Activated CD4-positive, alpha-beta T cell treated with anti-CD3 and anti-CD28 coated beads for 36 hours (primary cell): Measurements from ENCODE around the gene GALNT16. TPM values are rescaled to one million over a fixed set of nuclear protein-coding genes. Genes with fewer than 3 reads are reported as not detected.

Experiments used
- ATAC-seq: fragments of 200-7000 bp; cut with Tn5 transposase; one replicate; pipeline ENCODE4 v1.10.0; 2021; ENCODE audit warnings: mild to moderate bottlenecking, moderate library complexity
- CTCF ChIA-PET: fragments of 350-600 bp; sonication (Branson Sonifier 250); formaldehyde crosslinking; loops from one replicate; lab custom pipeline; 2021; ENCODE audit warnings: antibody characterized with exemption; lab: Charles Lee
- POLR2A ChIA-PET: fragments of 350-600 bp; sonication (Branson Sonifier 250); formaldehyde crosslinking; loops from one replicate; lab custom pipeline; 2021; ENCODE audit warnings: antibody characterized with exemption, inconsistent platforms; lab: Charles Lee
- DNase-seq: peaks from one replicate; pipeline ENCODE4 v3.0.0-alpha.2; 2020
- H3K27ac Mint-ChIP-seq: one replicate; pipeline ENCODE4 v1.8.0; 2021; ENCODE audit warnings: mixed read lengths
- H3K27me3 Mint-ChIP-seq: one replicate; pipeline ENCODE4 v1.8.0; 2021; ENCODE audit warnings: mixed read lengths
- H3K36me3 Mint-ChIP-seq: one replicate; pipeline ENCODE4 v1.8.0; 2021; ENCODE audit warnings: low read depth, mixed read lengths
- H3K4me1 Mint-ChIP-seq: one replicate; pipeline ENCODE4 v1.8.0; 2021; ENCODE audit warnings: mixed read lengths
- H3K4me3 Mint-ChIP-seq: one replicate; pipeline ENCODE4 v1.8.0; 2021; ENCODE audit warnings: mild to moderate bottlenecking, moderate library complexity, mixed read lengths
- H3K9me3 Mint-ChIP-seq: one replicate; pipeline ENCODE4 v1.8.0; 2021; ENCODE audit warnings: low read depth, mixed read lengths
- intact Hi-C, 2 experiments: fragments of 100-400 bp; cut with DNase I in 1 of 2; cut with micrococcal nuclease in 1 of 2; formaldehyde crosslinking; loops; one replicate each; pipeline versions ENCODE4 v1.14.2 to v1.15.1; 2022 to 2024; cut with DNase I, micrococcal nuclease
- total RNA-seq, 2 experiments: library from RNA; stranded (reverse); gene quantifications; one replicate each; pipeline ENCODE4 v1.2.3, GENCODE V29; 2021

Gene GALNT16
- total RNA-seq, 2 experiments from 2014 or later, result 0.14 TPM; not detected in 1

DNA sequence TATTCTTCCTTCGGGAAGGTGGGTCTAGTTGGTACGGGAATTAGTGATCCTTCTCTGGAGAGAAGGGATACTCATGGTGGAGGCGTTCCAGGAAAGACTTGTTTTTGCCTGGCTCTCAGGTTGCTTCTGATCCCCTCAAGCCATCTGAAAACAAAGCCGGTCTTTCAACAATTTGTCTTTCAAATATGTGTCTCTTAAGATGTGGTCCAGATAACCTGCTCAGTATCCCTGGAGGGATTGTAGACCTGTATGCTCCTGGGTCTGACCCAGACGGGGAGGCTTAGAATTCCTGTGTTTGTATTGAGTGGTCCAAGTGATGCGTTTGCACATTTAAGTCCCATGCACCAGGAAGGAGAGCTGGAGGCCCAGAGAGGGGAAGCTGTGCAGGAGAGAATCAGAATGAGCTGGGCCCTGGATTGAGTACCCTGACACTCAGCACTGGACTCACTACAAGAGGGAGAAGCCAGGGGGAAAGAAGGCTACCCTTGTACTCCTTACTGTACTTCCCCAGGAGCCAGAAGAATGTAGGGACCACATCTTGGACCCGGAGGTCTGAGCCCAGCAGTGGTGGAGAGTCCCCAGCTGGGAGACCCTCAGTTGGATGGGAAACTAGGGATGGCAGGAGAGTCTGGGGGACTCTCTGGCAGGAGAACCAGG, 97.7 kb downstream of the GALNT16 start:
- Mint-ChIP-seq H3K9me3 (no peaks in the 10 kb centered on the region), H3K4me3 (no peak overlapping the region), H3K4me1 (peaks cover 36% of the 10 kb centered on the region), H3K27me3 (peaks cover 3% of the 10 kb centered on the region), H3K36me3 (no peaks in the 10 kb centered on the region), H3K27ac (no peak overlapping the region)
- DNase-seq (no peak), ATAC-seq (no peak)
- intact Hi-C loops, result loop anchor here in 1 of 2 experiments (1.0 kb wide), 1 partner anchor 41 kb away; the partner anchor contains the start of genes ERH and SLC39A9
- ChIA-PET POLR2A (interaction anchor here (0.5 to 1.2 kb wide), 3 partner anchors 22 to 35 kb away, joined by 3 to 4 read pairs (median 4); no protein-coding TSS in a partner anchor), CTCF (interaction anchor here (0.8 to 2.8 kb wide), 6 partner anchors 12 to 215 kb away, joined by 3 to 7 read pairs (median 3); no protein-coding TSS in a partner anchor)

DNA sequence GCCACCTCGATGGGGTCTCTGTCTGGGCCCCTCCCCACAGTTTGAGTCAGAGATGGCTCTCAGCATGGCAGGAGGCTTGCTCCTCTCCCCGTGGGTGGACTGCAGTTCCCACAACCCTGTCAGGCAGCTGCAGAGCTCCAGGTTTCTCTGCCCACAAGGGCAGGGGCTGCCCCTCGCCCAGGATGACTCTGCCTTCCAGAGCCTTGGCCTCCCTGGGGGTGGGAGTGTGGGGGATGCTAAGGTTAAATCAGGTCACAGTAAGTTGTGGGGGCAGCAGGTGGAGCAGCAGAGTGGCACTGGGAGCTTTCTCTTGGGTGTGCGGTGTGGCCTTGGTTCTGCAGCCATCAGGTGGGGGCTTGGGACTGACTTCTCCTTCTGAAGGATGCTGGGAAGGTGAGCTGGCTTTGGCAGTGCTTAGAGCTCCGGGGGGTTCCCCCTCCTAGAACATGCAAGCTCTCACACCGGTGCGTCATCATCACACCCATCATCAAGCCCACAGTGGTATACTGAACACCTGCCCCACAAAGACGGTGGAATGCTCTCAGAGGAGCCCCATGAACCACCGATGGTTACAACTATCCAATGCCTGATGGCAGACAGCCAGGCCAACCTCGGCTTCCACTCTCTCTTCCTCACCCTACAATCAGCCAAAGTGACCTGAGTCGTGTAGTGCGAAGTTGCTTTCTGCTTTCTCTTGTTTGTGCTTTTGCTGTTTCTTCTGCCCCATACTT, 98.4 kb downstream of the GALNT16 start:
- CTCF ChIA-PET, result interaction anchor here (1.0 to 2.8 kb wide), 4 partner anchors 39 to 215 kb away, joined by 3 to 7 read pairs (median 4); no protein-coding TSS in a partner anchor
- Mint-ChIP-seq H3K4me3 (no peak overlapping the region), H3K9me3 (no peaks in the 10 kb centered on the region), H3K36me3 (no peaks in the 10 kb centered on the region), H3K27ac (peak overlapping the region; percentile 63), H3K27me3 (peaks cover 3% of the 10 kb centered on the region), H3K4me1 (peaks cover 36% of the 10 kb centered on the region)
- POLR2A ChIA-PET, result interaction anchor here (0.9 to 1.5 kb wide), 3 partner anchors 22 to 39 kb away, joined by 3 to 9 read pairs (median 4); partner anchors contain the start of genes ERH and SLC39A9
- intact Hi-C loops, result loop anchor here in 1 of 2 experiments (1.0 kb wide), 1 partner anchor 40 kb away; the partner anchor contains the start of genes ERH and SLC39A9
- ATAC-seq (peak; percentile 91), DNase-seq (peak; percentile 81)

DNA sequence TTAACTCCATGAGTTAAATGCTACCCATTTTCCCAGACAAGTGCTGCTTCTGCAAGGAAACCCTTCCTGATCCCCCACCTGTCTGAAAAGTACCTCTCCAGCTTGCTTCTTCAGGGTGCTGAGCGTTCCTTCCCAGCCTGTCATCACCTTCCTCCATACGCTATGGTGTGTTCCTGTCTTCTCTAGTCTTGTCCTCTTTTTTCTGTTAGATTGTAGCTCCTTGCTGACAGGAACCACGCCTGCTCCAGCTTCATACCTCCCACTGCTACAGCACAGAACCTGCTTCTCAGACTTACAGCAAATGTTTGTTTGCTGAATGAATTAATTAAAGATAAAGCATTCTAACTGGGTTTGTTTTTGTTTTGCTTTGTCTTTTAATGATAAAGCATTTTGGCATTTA, 99.0 kb downstream of the GALNT16 start:
- intact Hi-C loops, result loop anchor here in 1 of 2 experiments (1.0 kb wide), 1 partner anchor 39 kb away; the partner anchor contains the start of genes ERH and SLC39A9
- H3K9me3 Mint-ChIP-seq, result no peaks in the 10 kb centered on the region
- H3K4me1 Mint-ChIP-seq, result peaks cover 36% of the 10 kb centered on the region
- H3K4me3 Mint-ChIP-seq, result no peak overlapping the region
- no peaks in the 10 kb centered on the region for H3K36me3 Mint-ChIP-seq
- ChIA-PET POLR2A (interaction anchor here (1.2 to 1.5 kb wide), 2 partner anchors 26 to 39 kb away, joined by 4 to 9 read pairs; partner anchors contain the start of genes ERH and SLC39A9), CTCF (interaction anchor here (1.0 to 2.8 kb wide), 4 partner anchors 38 to 216 kb away, joined by 3 to 7 read pairs (median 4); no protein-coding TSS in a partner anchor)
- no peak for ATAC-seq
- peak overlapping the region; percentile 63 for H3K27ac Mint-ChIP-seq
- peaks cover 3% of the 10 kb centered on the region for H3K27me3 Mint-ChIP-seq
- DNase-seq, result no peak

DNA sequence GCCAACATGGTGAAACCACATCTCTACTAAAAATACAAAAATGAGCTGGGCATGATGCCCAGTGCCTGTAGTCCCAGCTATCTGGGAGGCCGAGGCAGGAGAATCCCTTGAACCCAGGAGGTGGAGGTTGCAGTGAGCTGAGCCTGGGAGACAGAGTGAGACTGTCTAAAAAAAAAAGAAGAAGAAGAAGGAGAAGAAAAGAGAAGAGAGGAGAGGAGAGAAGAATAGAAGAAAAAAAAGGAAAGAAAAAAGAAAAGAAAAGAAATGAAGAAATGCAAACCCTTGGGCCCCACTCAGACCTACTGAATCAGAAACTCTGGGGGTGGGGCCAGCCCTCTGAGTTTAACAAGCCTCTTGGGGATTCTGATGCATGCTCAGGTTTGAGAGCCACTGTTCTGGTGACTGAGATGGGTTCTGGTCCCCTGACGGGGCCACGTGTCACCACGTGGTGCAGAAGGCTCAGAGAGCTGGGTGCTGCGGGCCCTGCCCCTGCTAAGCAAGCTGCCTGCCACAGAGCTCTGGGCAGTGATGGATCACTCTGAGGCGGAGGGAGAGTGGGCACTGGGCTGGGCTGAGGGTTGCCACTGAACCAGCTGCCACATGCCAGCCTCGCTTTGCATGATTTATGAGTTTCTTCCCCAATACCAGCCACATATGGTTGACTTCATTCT, 100.6 kb downstream of the GALNT16 start:
- Mint-ChIP-seq H3K27ac (no peak overlapping the region), H3K4me1 (peaks cover 22% of the 10 kb centered on the region), H3K36me3 (no peaks in the 10 kb centered on the region), H3K27me3 (peaks cover 3% of the 10 kb centered on the region), H3K9me3 (no peaks in the 10 kb centered on the region), H3K4me3 (no peak overlapping the region)
- peak; percentile 33 for ATAC-seq
- peak; percentile 60 for DNase-seq
- CTCF ChIA-PET, result interaction anchor here (0.6 to 1.2 kb wide), 3 partner anchors 34 to 244 kb away, joined by 3 to 4 read pairs (median 3); no protein-coding TSS in a partner anchor
- POLR2A ChIA-PET, result interaction anchor here (0.6 to 1.1 kb wide), 4 partner anchors 19 to 1158 kb away, joined by 3 to 6 read pairs (median 4); partner anchors contain the start of genes ERH and SLC39A9
- intact Hi-C loops, result no loop called here

DNA sequence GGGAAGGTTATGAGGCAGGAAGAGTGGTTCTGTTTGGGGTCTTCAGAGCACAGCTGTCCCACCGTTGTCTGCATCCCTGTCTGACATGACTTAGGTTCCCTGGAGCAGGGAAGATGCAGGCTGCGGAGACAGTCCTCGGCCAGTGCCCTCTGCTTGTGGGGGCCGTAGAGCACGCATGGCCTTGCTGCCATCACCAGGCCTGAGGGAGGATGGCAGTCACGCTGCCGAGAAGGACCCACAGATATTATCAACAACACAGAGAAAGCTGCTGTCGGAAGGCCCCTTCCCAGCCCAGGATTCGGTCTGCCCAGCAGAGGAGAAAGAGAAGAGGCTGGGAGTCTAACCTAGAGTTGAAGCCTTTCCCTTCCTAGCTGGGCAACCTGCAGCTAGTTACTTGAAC, 103.1 kb downstream of the GALNT16 start:
- CTCF ChIA-PET, result no interaction called here
- Mint-ChIP-seq H3K27me3 (peaks cover 3% of the 10 kb centered on the region), H3K9me3 (no peaks in the 10 kb centered on the region), H3K4me1 (peaks cover 17% of the 10 kb centered on the region), H3K4me3 (no peak overlapping the region), H3K27ac (no peak overlapping the region), H3K36me3 (no peaks in the 10 kb centered on the region)
- intact Hi-C loops, result no loop called here
- POLR2A ChIA-PET, result no interaction called here
- DNase-seq, result no peak
- no peak for ATAC-seq

DNA sequence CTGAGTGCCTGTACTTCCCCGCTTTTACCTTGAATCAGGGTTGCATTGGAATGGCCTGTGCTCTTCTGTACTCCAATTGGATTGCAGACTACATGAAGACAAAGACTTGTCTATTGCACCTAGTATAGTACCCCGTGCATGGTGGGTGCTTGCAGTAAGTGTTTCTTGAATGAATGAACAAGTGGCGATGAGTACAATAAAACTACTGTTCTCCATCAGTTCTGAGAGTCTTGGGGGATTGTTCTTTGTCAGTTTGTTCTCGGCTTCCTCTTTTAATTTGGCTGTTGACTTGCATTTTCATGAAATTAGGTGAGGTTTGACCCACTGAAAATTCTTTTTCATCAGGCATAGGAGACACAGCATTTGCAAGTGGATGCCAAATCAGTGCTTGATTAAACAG, 104.0 kb downstream of the GALNT16 start:
- intact Hi-C loops, result no loop called here
- Mint-ChIP-seq H3K27ac (no peak overlapping the region), H3K9me3 (no peaks in the 10 kb centered on the region), H3K36me3 (no peaks in the 10 kb centered on the region), H3K4me1 (peaks cover 8% of the 10 kb centered on the region), H3K27me3 (peaks cover 1% of the 10 kb centered on the region), H3K4me3 (no peak overlapping the region)
- ChIA-PET POLR2A (no interaction called here), CTCF (no interaction called here)
- no peak for DNase-seq
- no peak for ATAC-seq

DNA sequence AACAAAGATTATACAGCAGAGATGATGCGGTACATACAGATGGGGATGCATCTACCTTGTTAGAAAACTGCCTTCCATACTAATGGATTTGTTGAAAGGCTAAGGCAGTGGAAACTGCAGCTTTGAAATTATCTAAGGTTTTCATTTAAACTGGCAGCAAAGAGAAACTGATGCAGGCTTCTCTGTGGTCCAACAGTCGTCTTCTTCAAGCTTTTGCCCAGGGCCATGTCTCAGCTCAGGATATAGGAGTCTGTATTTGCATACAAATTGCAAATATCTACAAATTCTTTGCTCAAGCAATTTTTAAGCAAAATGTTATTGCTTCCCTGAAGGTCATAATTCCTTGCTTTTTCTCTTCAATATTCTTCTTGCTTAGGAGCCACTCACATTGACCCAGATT, 104.4 kb downstream of the GALNT16 start:
- Mint-ChIP-seq H3K9me3 (no peaks in the 10 kb centered on the region), H3K4me1 (peaks cover 4% of the 10 kb centered on the region), H3K27ac (no peak overlapping the region), H3K36me3 (no peaks in the 10 kb centered on the region), H3K27me3 (no peaks in the 10 kb centered on the region), H3K4me3 (no peak overlapping the region)
- ATAC-seq (no peak), DNase-seq (no peak)
- intact Hi-C loops, result no loop called here
- ChIA-PET CTCF (no interaction called here), POLR2A (no interaction called here)

DNA sequence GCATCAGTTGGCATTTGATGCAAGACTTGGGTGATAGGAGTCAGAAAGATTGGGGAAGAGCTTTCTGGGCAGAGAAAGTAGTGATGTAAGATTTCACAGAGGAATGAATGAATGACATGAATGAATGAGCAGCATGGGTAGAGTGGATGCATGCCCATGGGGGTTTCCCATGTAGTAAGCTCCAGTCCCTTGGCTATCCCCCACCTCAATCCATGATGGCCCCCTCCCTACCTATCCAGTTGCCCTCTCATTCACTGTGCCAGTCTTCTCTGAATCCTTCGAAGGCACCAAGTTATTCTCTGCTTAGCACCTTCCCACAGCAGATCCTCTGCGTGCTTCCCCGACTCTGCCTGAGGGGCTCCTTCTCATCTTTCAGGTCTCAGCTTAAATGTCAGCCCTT, 106.1 kb downstream of the GALNT16 start:
- ChIA-PET CTCF (interaction anchor here (0.6 to 1.0 kb wide), 2 partner anchors 16 to 206 kb away, joined by 3 to 5 read pairs; no protein-coding TSS in a partner anchor), POLR2A (no interaction called here)
- Mint-ChIP-seq H3K36me3 (no peaks in the 10 kb centered on the region), H3K27ac (no peak overlapping the region), H3K4me1 (no peaks in the 10 kb centered on the region), H3K9me3 (no peaks in the 10 kb centered on the region), H3K27me3 (no peaks in the 10 kb centered on the region), H3K4me3 (no peak overlapping the region)
- ATAC-seq, result no peak
- DNase-seq, result no peak
- intact Hi-C loops, result no loop called here

DNA sequence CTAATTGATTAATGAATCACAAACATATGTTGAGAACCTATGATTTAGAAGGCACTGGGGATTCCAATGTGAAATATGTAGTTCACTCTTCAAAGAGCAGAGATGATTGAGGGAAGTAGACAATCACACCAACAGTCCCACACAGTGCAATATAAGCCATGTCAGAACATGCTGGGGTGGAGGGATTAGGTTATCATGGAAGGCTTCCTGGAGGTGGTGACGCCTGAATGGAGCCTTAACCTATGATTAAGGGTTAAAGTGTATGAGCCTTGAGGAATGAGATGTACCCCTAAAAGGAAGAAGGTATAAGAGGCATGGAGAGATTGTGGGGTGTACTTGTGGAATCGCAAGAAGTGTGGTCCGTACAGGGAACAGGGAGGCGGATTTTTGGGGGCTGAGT, 106.8 kb downstream of the GALNT16 start:
- Mint-ChIP-seq H3K27ac (no peak overlapping the region), H3K4me1 (no peaks in the 10 kb centered on the region), H3K9me3 (no peaks in the 10 kb centered on the region), H3K27me3 (no peaks in the 10 kb centered on the region), H3K4me3 (no peak overlapping the region), H3K36me3 (no peaks in the 10 kb centered on the region)
- no peak for ATAC-seq
- CTCF ChIA-PET, result interaction anchor here (0.6 kb wide), 1 partner anchor 206 kb away, joined by 3 read pairs; no protein-coding TSS in a partner anchor
- POLR2A ChIA-PET, result no interaction called here
- intact Hi-C loops, result no loop called here
- no peak for DNase-seq

DNA sequence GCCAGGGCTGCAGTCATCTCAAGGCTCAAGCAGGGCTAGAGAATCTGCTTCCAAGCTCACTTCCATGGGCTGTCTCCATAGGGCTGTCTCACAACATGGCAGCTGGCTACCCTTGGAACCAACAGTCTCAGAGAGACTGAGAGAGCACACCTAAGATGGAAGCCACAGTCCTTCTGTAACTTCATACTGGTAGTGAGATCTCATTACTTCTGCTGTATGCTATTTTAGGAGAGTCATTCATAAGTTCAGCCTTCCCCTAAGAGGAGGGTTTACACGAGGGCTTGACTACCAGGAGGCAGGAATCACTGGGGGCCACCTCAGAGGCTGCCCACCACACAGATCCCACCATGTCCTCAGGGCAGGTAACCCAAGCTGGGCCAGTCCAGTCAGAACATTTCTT, 108.4 kb downstream of the GALNT16 start:
- no peaks in the 10 kb centered on the region for H3K27me3 Mint-ChIP-seq
- ATAC-seq, result no peak
- peaks cover 6% of the 10 kb centered on the region for H3K4me1 Mint-ChIP-seq
- peaks cover 6% of the 10 kb centered on the region for H3K36me3 Mint-ChIP-seq
- no peak overlapping the region for H3K27ac Mint-ChIP-seq
- no peak for DNase-seq
- CTCF ChIA-PET, result interaction anchor here (1.1 kb wide), 1 partner anchor 15 kb away, joined by 3 read pairs; no protein-coding TSS in a partner anchor
- H3K9me3 Mint-ChIP-seq, result no peaks in the 10 kb centered on the region
- POLR2A ChIA-PET, result interaction anchor here (0.6 kb wide), 1 partner anchor 54 kb away, joined by 3 read pairs; no protein-coding TSS in a partner anchor
- H3K4me3 Mint-ChIP-seq, result no peak overlapping the region
- intact Hi-C loops, result no loop called here
